Measurements from ENCODE around the gene CNIH2. TPM values are rescaled to one million over a fixed set of nuclear protein-coding genes. Genes with fewer than 3 reads are reported as not detected.
A peak's percentile ranks its signal among the peaks of the same experiment; 100 is the strongest.

Gene CNIH2
- total and polyA plus RNA-seq, 2 experiments from 2014 or later: 2.1 to 8.9 TPM

DNA sequence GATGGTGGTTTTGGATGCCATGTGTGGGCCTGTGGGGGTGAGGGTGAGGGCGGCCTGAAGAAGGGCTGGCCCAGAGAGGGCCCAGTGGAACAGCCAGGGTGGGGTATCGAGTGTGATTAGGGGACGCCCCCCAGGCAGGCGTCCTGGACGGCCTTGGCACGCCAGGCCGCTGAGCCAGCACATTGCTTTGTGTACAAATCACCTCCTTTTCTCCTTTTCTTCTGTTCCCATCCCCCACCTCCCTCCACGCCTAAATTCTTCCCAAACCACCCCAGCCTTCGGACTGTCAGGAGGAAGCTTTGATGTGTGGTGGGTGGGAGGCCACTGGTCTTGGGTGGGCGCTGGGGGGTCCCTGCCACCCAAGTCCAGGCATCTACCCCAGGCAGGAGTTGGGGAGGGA is 46.7 kb downstream of the CNIH2 start:
- H3K27ac ChIP-seq: no peak overlapping the region

GRCh38 chr11:66325263-66325671 is 47.3 kb downstream of the CNIH2 start:
- Histone ChIP-seq H3K4me3 (no peak overlapping the region), H3K36me3 (no peaks in the 10 kb centered on the region), H3K27me3 (no peaks in the 10 kb centered on the region), H3K9me3 (ENCODE audit: low read depth) (no peaks in the 10 kb centered on the region), H3K27ac (no peak overlapping the region), H3K4me1 (ENCODE audit: low read depth) (peaks cover 14% of the 10 kb centered on the region)
- no peak for DNase-seq (ENCODE audit: low read depth in 1 of 2, low spot score in 1 of 2)
- TF ChIP-seq, protein P1, sequence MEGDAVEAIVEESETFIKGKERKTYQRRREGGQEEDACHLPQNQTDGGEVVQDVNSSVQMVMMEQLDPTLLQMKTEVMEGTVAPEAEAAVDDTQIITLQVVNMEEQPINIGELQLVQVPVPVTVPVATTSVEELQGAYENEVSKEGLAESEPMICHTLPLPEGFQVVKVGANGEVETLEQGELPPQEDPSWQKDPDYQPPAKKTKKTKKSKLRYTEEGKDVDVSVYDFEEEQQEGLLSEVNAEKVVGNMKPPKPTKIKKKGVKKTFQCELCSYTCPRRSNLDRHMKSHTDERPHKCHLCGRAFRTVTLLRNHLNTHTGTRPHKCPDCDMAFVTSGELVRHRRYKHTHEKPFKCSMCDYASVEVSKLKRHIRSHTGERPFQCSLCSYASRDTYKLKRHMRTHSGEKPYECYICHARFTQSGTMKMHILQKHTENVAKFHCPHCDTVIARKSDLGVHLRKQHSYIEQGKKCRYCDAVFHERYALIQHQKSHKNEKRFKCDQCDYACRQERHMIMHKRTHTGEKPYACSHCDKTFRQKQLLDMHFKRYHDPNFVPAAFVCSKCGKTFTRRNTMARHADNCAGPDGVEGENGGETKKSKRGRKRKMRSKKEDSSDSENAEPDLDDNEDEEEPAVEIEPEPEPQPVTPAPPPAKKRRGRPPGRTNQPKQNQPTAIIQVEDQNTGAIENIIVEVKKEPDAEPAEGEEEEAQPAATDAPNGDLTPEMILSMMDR (IDR thresholded peaks at IDR 0.05; ENCODE audit: low read depth, low read length): no peak

More for the DNA sequence above, 46.7 kb downstream of the CNIH2 start:
- no peaks in the 10 kb centered on the region for H3K27me3 ChIP-seq
- TF ChIP-seq, protein P1 (IDR thresholded peaks at IDR 0.05; ENCODE audit: low read depth, low read length): no peak
- no peaks in the 10 kb centered on the region for H3K9me3 ChIP-seq (ENCODE audit: low read depth)
- H3K36me3 ChIP-seq: no peaks in the 10 kb centered on the region
- H3K4me3 ChIP-seq: no peak overlapping the region
- DNase-seq (ENCODE audit: low read depth in 1 of 2, low spot score in 1 of 2): peak in 1 of 2 donors; percentile 60
- H3K4me1 ChIP-seq (ENCODE audit: low read depth): peaks cover 14% of the 10 kb centered on the region

DNA sequence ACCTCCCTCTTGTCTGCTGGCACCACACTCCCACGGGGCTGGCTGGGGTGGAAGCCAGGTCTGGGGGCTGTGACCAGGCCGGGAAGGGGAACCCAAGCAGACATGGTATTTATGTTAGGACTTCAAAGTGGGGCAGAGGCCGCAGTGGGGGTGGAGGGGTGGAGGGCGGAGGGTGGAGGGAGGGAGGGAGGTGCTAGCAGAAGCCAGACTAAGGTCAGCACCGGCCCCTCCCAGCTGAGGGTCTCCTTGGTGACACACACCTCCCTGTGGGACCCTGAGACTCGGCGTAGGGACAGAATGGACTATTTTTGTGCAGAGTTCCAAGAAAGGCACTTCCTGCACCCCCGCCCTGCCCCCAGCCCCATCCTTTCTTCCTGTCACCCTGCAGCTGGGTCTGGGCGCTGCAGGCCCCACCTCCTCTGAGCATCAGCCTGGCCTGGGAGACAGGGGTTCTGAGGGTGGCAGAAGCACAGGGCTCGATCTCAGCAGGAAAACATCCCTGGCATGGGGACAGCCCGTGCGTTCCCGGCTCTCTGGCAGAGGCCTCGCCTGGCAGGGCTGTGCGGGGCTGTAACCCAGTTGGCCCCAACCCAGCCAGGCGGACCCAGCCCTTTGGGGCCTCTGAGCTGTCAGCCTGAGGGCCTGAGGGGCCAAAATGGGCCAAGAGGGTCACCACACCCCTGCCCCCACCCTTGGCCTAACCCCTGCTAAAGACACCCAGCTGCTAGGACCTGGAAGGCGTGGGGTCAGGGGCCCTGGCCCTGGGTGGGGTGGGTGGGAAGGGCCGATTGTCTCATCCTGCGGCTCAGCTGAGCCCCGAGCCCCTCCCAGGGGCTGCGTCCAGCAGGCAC is 48.5 kb downstream of the CNIH2 start:
- H3K27ac ChIP-seq: no peak overlapping the region
- peak in 1 of 2 donors; percentile 52 for DNase-seq (ENCODE audit: low read depth in 1 of 2, low spot score in 1 of 2)

GRCh38 chr11:66327171-66328030 is 49.4 kb downstream of the CNIH2 start:
- peaks cover 20% of the 10 kb centered on the region for H3K4me1 ChIP-seq (ENCODE audit: low read depth)
- peak in 1 of 2 donors; percentile 47 for DNase-seq (ENCODE audit: low read depth in 1 of 2, low spot score in 1 of 2)

More for the DNA sequence above, 48.5 kb downstream of the CNIH2 start:
- TF ChIP-seq, protein P1 (IDR thresholded peaks at IDR 0.05; ENCODE audit: low read depth, low read length): no peak
- Histone ChIP-seq H3K4me3 (no peak overlapping the region), H3K36me3 (no peaks in the 10 kb centered on the region), H3K9me3 (ENCODE audit: low read depth) (no peaks in the 10 kb centered on the region), H3K27me3 (no peaks in the 10 kb centered on the region), H3K4me1 (ENCODE audit: low read depth) (peaks cover 14% of the 10 kb centered on the region)

DNA sequence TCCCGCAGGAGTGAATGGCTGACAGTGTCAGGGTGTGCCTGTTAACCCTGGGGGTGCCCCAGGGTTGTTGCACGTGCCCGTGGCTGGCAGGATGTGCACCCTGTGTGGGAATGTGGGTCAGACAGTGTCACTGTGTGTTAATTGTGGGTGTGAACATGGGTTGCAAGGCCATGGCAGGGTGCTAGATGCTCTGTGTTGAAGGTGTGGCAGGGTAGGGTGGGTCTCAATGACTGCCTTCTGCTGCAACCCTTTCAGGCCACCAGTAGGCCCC is 50.0 kb downstream of the CNIH2 start:
- Histone ChIP-seq H3K4me3 (no peak overlapping the region), H3K4me1 (ENCODE audit: low read depth) (peaks cover 20% of the 10 kb centered on the region), H3K36me3 (no peaks in the 10 kb centered on the region), H3K27me3 (no peaks in the 10 kb centered on the region), H3K9me3 (ENCODE audit: low read depth) (no peaks in the 10 kb centered on the region), H3K27ac (no peak overlapping the region)
- no peak for DNase-seq (ENCODE audit: low read depth in 1 of 2, low spot score in 1 of 2)
- TF ChIP-seq, protein P1 (IDR thresholded peaks at IDR 0.05; ENCODE audit: low read depth, low read length): no peak

More at GRCh38 chr11:66327171-66328030, 49.4 kb downstream of the CNIH2 start:
- Histone ChIP-seq H3K4me3 (no peak overlapping the region), H3K36me3 (no peaks in the 10 kb centered on the region), H3K9me3 (ENCODE audit: low read depth) (no peaks in the 10 kb centered on the region), H3K27ac (no peak overlapping the region), H3K27me3 (no peaks in the 10 kb centered on the region)
- TF ChIP-seq, protein P1 (IDR thresholded peaks at IDR 0.05; ENCODE audit: low read depth, low read length): no peak
